Measurements from ENCODE around the gene SFXN5. TPM values are rescaled to one million over a fixed set of nuclear protein-coding genes. Genes with fewer than 3 reads are reported as not detected.
A peak's percentile ranks its signal among the peaks of the same experiment; 100 is the strongest.

SFXN5 gene
- total RNA-seq, 1 donor from 2014 or later, result 20.2 TPM

DNA sequence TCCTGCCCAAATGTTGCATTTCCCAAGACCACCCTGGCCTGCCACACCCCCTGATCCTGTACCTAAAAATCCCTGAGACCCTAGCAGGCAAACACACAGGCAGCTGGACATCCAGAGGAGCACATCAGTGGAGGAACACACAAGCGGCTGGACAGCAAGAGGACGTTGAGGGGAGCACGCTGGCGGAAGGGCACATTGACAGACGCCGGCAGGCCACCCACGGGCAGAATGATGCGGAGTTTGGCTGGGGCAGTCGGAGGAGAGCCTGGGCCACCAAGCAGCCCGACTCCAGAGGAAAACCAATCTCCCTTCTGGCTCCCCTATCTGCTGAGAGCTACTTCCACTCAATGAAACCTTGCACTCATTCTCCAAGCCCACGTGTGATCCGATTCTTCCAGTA lies 106.5 kb downstream of the SFXN5 start:
- Mint-ChIP-seq H3K4me1 (peaks cover 8% of the 10 kb centered on the region), H3K36me3 (no peaks in the 10 kb centered on the region), H3K27ac (no peak overlapping the region), H3K9me3 (no peaks in the 10 kb centered on the region), H3K4me3 (no peak overlapping the region), H3K27me3 (ENCODE audit: low read depth) (no peaks in the 10 kb centered on the region)
- no peak for TF ChIP-seq CTCF (IDR thresholded peaks at IDR 0.05; ENCODE audit: unreplicated experiment)
- DNase-seq (ENCODE audit: low spot score in 2 of 2, unreplicated experiment in 2 of 2), result no peak

GRCh38 chr2:72964146-72964525 lies 107.4 kb downstream of the SFXN5 start:
- Mint-ChIP-seq H3K27me3 (ENCODE audit: low read depth) (no peaks in the 10 kb centered on the region), H3K4me1 (peaks cover 8% of the 10 kb centered on the region), H3K9me3 (no peaks in the 10 kb centered on the region), H3K36me3 (no peaks in the 10 kb centered on the region), H3K27ac (no peak overlapping the region), H3K4me3 (no peak overlapping the region)
- no peak for DNase-seq (ENCODE audit: low spot score in 2 of 2, unreplicated experiment in 2 of 2)
- no peak for TF ChIP-seq CTCF (IDR thresholded peaks at IDR 0.05; ENCODE audit: unreplicated experiment)

GRCh38 chr2:72963423-72964145 lies 107.9 kb downstream of the SFXN5 start:
- no peaks in the 10 kb centered on the region for H3K27me3 Mint-ChIP-seq (ENCODE audit: low read depth)
- no peak overlapping the region for H3K4me3 Mint-ChIP-seq
- H3K9me3 Mint-ChIP-seq, result no peaks in the 10 kb centered on the region
- no peak for DNase-seq (ENCODE audit: low spot score in 2 of 2, unreplicated experiment in 2 of 2)
- TF ChIP-seq CTCF (IDR thresholded peaks at IDR 0.05; ENCODE audit: unreplicated experiment), result no peak
- H3K36me3 Mint-ChIP-seq, result no peaks in the 10 kb centered on the region
- peaks cover 8% of the 10 kb centered on the region for H3K4me1 Mint-ChIP-seq
- H3K27ac Mint-ChIP-seq, result peak overlapping the region; percentile 53

GRCh38 chr2:72962911-72963310 lies 108.6 kb downstream of the SFXN5 start:
- H3K27me3 Mint-ChIP-seq (ENCODE audit: low read depth), result no peaks in the 10 kb centered on the region
- peak overlapping the region; percentile 53 for H3K27ac Mint-ChIP-seq

DNA sequence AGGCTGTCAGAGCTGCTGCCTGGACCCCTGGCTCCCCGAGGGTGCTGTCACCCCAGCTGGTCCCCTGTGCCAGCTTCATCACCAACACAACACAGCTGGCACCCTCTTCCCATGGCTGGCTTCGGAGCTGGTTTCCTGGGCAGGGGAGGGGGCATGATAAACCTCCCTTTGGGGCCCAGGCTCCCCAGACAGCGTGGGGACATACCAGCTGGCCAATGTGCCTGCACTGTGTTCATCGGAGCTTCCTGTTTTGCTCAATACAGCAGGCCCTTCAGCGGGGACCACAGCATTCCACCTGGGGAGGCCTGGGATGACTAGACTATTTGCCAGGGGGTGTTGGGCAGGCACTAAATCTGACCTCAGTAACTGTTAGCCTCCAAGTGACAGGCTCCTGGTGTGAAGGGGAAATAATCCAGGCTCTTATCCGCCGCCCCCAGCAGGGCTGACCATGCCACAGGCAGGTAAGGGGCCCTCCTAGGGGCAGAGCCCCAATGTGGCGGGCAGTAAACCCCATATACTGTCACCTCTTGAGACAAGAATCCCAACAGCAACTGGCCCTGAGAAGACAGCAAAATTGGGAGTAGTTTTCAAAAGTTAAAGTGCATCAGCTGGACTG lies 109.6 kb downstream of the SFXN5 start:
- no peaks in the 10 kb centered on the region for H3K36me3 Mint-ChIP-seq
- H3K27me3 Mint-ChIP-seq (ENCODE audit: low read depth), result no peaks in the 10 kb centered on the region
- H3K4me1 Mint-ChIP-seq, result peaks cover 8% of the 10 kb centered on the region
- H3K27ac Mint-ChIP-seq, result no peak overlapping the region
- H3K9me3 Mint-ChIP-seq, result no peaks in the 10 kb centered on the region
- H3K4me3 Mint-ChIP-seq, result no peak overlapping the region
- no peak for TF ChIP-seq CTCF (IDR thresholded peaks at IDR 0.05; ENCODE audit: unreplicated experiment)
- DNase-seq (ENCODE audit: low spot score in 2 of 2, unreplicated experiment in 2 of 2), result no peak

More at GRCh38 chr2:72962911-72963310, 108.6 kb downstream of the SFXN5 start:
- Mint-ChIP-seq H3K4me3 (no peak overlapping the region), H3K4me1 (peaks cover 8% of the 10 kb centered on the region), H3K9me3 (no peaks in the 10 kb centered on the region), H3K36me3 (no peaks in the 10 kb centered on the region)
- TF ChIP-seq CTCF (IDR thresholded peaks at IDR 0.05; ENCODE audit: unreplicated experiment), result no peak
- no peak for DNase-seq (ENCODE audit: low spot score in 2 of 2, unreplicated experiment in 2 of 2)
